Smooth muscle cell (in vitro differentiated cells): ENCODE data around the gene CDH4. TPM values are rescaled to one million over a fixed set of nuclear protein-coding genes. Genes with fewer than 3 reads are reported as not detected.

Experiments
- DNase-seq: peaks from one replicate; lab custom pipeline; 2025; ENCODE audit not compliant: unreplicated experiment; lab: John Stamatoyannopoulos, UW
- H2AFZ ChIP-seq: fragments of 200-600 bp; sonication (generic); 2 replicates; pipeline ENCODE4 v1.6.0; 2016; ENCODE audit warnings: antibody characterized with exemption, low read depth, mild to moderate bottlenecking
- H3F3A ChIP-seq: fragments of 200-600 bp; sonication (generic); 2 replicates; pipeline ENCODE4 v1.6.0; 2017; ENCODE audit warnings: antibody characterized with exemption, low read depth
- H3K27ac ChIP-seq: fragments of 200-600 bp; sonication (generic); 2 replicates; pipeline ENCODE4 v1.5.1; 2016; ENCODE audit warnings: low read depth, mild to moderate bottlenecking
- H3K27me3 ChIP-seq: fragments of 200-600 bp; sonication (generic); 2 replicates; pipeline ENCODE4 v1.6.1; 2016; ENCODE audit warnings: low read depth, mild to moderate bottlenecking
- H3K36me3 ChIP-seq: fragments of 200-600 bp; sonication (generic); 2 replicates; pipeline ENCODE4 v1.5.1; 2016; ENCODE audit warnings: low read depth
- H3K4me1 ChIP-seq: fragments of 200-600 bp; sonication (generic); 2 replicates; pipeline ENCODE4 v1.5.1; 2016; ENCODE audit warnings: low read depth
- H3K4me2 ChIP-seq: fragments of 200-600 bp; sonication (generic); 2 replicates; pipeline ENCODE4 v1.6.0; 2016; ENCODE audit warnings: mild to moderate bottlenecking
- H3K4me3 ChIP-seq: fragments of 200-600 bp; sonication (generic); 2 replicates; pipeline ENCODE4 v1.5.1; 2016; ENCODE audit warnings: mild to moderate bottlenecking
- H3K79me2 ChIP-seq: fragments of 200-600 bp; sonication (generic); 2 replicates; pipeline ENCODE4 v1.6.0; 2016; ENCODE audit warnings: low read depth, mild to moderate bottlenecking
- H3K9ac ChIP-seq: fragments of 200-600 bp; sonication (generic); 2 replicates; pipeline ENCODE4 v1.6.0; 2016; ENCODE audit warnings: low read depth
- H3K9me3 ChIP-seq: fragments of 200-600 bp; sonication (generic); replicated peaks from 2 replicates; pipeline ENCODE4 v1.5.1; 2016; ENCODE audit warnings: low read depth
- H4K20me1 ChIP-seq: fragments of 200-600 bp; sonication (generic); 2 replicates; pipeline ENCODE4 v1.6.0; 2016; ENCODE audit warnings: low read depth
- CTCF ChIP-seq: fragments of 200-600 bp; sonication (generic); IDR thresholded peaks from 2 replicates; pipeline ENCODE4 v1.5.1; 2017; ENCODE audit warnings: borderline replicate concordance, mild to moderate bottlenecking, antibody characterized with exemption; ENCODE audit not compliant: insufficient read depth, poor library complexity, severe bottlenecking
- WGBS: methylation state at CpG from one replicate; pipeline ENCODE4 v1.1.7; 2016; ENCODE audit warnings: low lambda C conversion rate; 5-methylcytosine and 5-hydroxymethylcytosine counted together
- polyA plus RNA-seq: library from polyadenylated mRNA; unstranded; fragments of >200 nt; fragmentation: Nextera tagmentation; extraction: Ambion mirVana; gene quantifications from 2 replicates; pipeline ENCODE4 v1.2.1, GENCODE V29; 2016
- total RNA-seq: library from RNA; depleted of rRNA; stranded (reverse); fragments of >200 nt; gene quantifications from 2 replicates; pipeline ENCODE4 v1.2.3, GENCODE V29; 2014

The CDH4 gene
- total and polyA plus RNA-seq, 2 experiments from 2014 or later, result 0.03 to 0.04 TPM

- H3K27ac ChIP-seq, result no peak overlapping the region
- H3K4me3 ChIP-seq, result no peak overlapping the region
- H3K4me1 ChIP-seq, result no peaks in the 10 kb centered on the region
- no peak overlapping the region for H3K9ac ChIP-seq
- WGBS, result 94% methylated on average over 22 of the region's 22 CpGs
- H4K20me1 ChIP-seq, result no peaks in the 10 kb centered on the region
- no peaks in the 10 kb centered on the region for H3F3A ChIP-seq
- H3K9me3 ChIP-seq, result no peaks in the 10 kb centered on the region
- TF ChIP-seq CTCF, result no peak
- H3K36me3 ChIP-seq, result no peaks in the 10 kb centered on the region
- no peak for DNase-seq
- H3K79me2 ChIP-seq, result no peaks in the 10 kb centered on the region
- peaks cover 4% of the 10 kb centered on the region for H3K27me3 ChIP-seq
- H3K4me2 ChIP-seq, result no peak overlapping the region
- H2AFZ ChIP-seq, result no peak overlapping the region
Observed at GRCh38 chr20:61810066-61810737, 558.1 kb downstream of the CDH4 start.

- DNase-seq, result no peak
- Histone ChIP-seq H3F3A (no peaks in the 10 kb centered on the region), H3K4me3 (no peak overlapping the region), H3K4me2 (no peak overlapping the region), H3K79me2 (no peaks in the 10 kb centered on the region), H3K36me3 (no peaks in the 10 kb centered on the region), H3K27ac (no peak overlapping the region), H3K4me1 (no peaks in the 10 kb centered on the region), H3K9me3 (no peaks in the 10 kb centered on the region), H2AFZ (no peak overlapping the region), H3K9ac (no peak overlapping the region), H3K27me3 (peaks cover 4% of the 10 kb centered on the region), H4K20me1 (no peaks in the 10 kb centered on the region)
- WGBS, result 93% methylated on average over 17 of the region's 17 CpGs
- no peak for TF ChIP-seq CTCF
Observed at GRCh38 chr20:61810738-61811135, 558.7 kb downstream of the CDH4 start.

- no peaks in the 10 kb centered on the region for H3K9me3 ChIP-seq
- H3K27ac ChIP-seq, result no peak overlapping the region
- no peak for DNase-seq
- H3F3A ChIP-seq, result no peaks in the 10 kb centered on the region
- peaks cover 4% of the 10 kb centered on the region for H3K27me3 ChIP-seq
- H4K20me1 ChIP-seq, result no peaks in the 10 kb centered on the region
- H3K4me2 ChIP-seq, result no peak overlapping the region
- 86% methylated on average over 5 of the region's 5 CpGs for WGBS
- H3K79me2 ChIP-seq, result no peaks in the 10 kb centered on the region
- no peak overlapping the region for H2AFZ ChIP-seq
- H3K36me3 ChIP-seq, result no peaks in the 10 kb centered on the region
- no peak for TF ChIP-seq CTCF
- H3K9ac ChIP-seq, result no peak overlapping the region
- H3K4me1 ChIP-seq, result no peaks in the 10 kb centered on the region
- H3K4me3 ChIP-seq, result no peak overlapping the region
Observed at GRCh38 chr20:61811166-61811565, 559.1 kb downstream of the CDH4 start.
